HEK293T (cell line): ENCODE data around the gene OR5A1.

Experiments used
- ARNT ChIP-seq: fragments of 450-650 bp; IDR thresholded peaks from 2 replicates; pipeline ENCODE4 v1.6.1; 2017; ENCODE audit warnings: mild to moderate bottlenecking
- CTBP1 ChIP-seq: fragments of 450-650 bp; IDR thresholded peaks from 2 replicates; pipeline ENCODE4 v1.6.1; 2016; ENCODE audit warnings: borderline replicate concordance
- FOXM1 ChIP-seq: fragments of 450-650 bp; IDR thresholded peaks from 2 replicates; pipeline ENCODE4 v1.6.1; 2017; ENCODE audit warnings: mild to moderate bottlenecking, borderline replicate concordance
- PKNOX1 ChIP-seq: fragments of 450-650 bp; IDR thresholded peaks from 2 replicates; pipeline ENCODE4 v1.6.1; 2016
- SP1 ChIP-seq: fragments of 450-650 bp; IDR thresholded peaks from 2 replicates; pipeline ENCODE4 v1.6.1; 2017
- TARDBP ChIP-seq: fragments of 450-650 bp; IDR thresholded peaks from 2 replicates; pipeline ENCODE4 v1.6.1; 2016
- ZNF384 ChIP-seq: fragments of 450-650 bp; IDR thresholded peaks from 2 replicates; pipeline ENCODE4 v1.6.1; 2016

- TF ChIP-seq ZNF384 (no peak), PKNOX1 (no peak), ARNT (no peak), FOXM1 (no peak), CTBP1 (no peak), TARDBP (no peak), SP1 (no peak)
These were observed 32.7 kb upstream of the OR5A1 start for GRCh38 chr11:59403546-59403945.
